H1 (cell line): ENCODE data around the gene HORMAD2. TPM values are rescaled to one million over a fixed set of nuclear protein-coding genes. Genes with fewer than 3 reads are reported as not detected.

Experiments used
- ASH2L ChIP-seq: fragments of 200-600, 300-600 bp; sonication (generic); IDR thresholded peaks from one replicate; pipeline ENCODE4 v1.7.1; 2017; ENCODE audit warnings: low read length
- CEBPB ChIP-seq: IDR thresholded peaks from 2 replicates; pipeline ENCODE4 v1.6.1; 2012; ENCODE audit warnings: low read depth, low read length
- KDM4A ChIP-seq: IDR thresholded peaks from one replicate; pipeline ENCODE4 v1.7.1; 2012; ENCODE audit warnings: low read depth, mild to moderate bottlenecking, moderate library complexity, low read length, inconsistent platforms; ENCODE audit not compliant: severe bottlenecking
- SP4 ChIP-seq: IDR thresholded peaks from 2 replicates; pipeline ENCODE4 v1.6.1; 2012; ENCODE audit warnings: low read length, inconsistent platforms
- TAF7 ChIP-seq: optimal IDR thresholded peaks from 2 replicates; pipeline ENCODE3; 2011; ENCODE audit warnings: low read depth, mild to moderate bottlenecking, inconsistent platforms, low read length, moderate library complexity, borderline replicate concordance
- TCF12 ChIP-seq: IDR thresholded peaks from 2 replicates; pipeline ENCODE4 v1.6.1; 2011; ENCODE audit warnings: low read depth, mild to moderate bottlenecking, low read length
- YY1 ChIP-seq: IDR thresholded peaks from 2 replicates; pipeline ENCODE4 v1.6.1; 2011; ENCODE audit warnings: low read depth, mild to moderate bottlenecking, low read length
- polyA plus RNA-seq, 7 experiments: library from polyadenylated mRNA; depleted of rRNA in 3 of 7; stranded (reverse) in 5 of 7; unstranded in 2 of 7; fragments of >200 nt in 5 of 7; fragments of 200-250 nt in 2 of 7; gene quantifications; 1 replicate in 5 of 7; 2 replicates in 1 of 7; 4 replicates in 1 of 7; pipeline versions ENCODE4 v1.2.1 to v1.2.3, GENCODE V29; 2011 to 2013; ENCODE audit warnings: missing spikeins in 2 of 7, mixed read lengths in 2 of 7
- total RNA-seq: library from RNA; stranded (reverse); fragmentation: NEBNext Ultra II Directional; extraction: Animal tissue kit (Norgen Biotek cat#: 25700); gene quantifications from 2 replicates; pipeline ENCODE4 v1.2.1, GENCODE V29; 2021

Gene HORMAD2
- total and polyA plus RNA-seq, 2 of the 8 experiments (the other 6 are each of a cell fraction or from before 2014, with no cell fraction given): 0.03 TPM; not detected in 1

DNA sequence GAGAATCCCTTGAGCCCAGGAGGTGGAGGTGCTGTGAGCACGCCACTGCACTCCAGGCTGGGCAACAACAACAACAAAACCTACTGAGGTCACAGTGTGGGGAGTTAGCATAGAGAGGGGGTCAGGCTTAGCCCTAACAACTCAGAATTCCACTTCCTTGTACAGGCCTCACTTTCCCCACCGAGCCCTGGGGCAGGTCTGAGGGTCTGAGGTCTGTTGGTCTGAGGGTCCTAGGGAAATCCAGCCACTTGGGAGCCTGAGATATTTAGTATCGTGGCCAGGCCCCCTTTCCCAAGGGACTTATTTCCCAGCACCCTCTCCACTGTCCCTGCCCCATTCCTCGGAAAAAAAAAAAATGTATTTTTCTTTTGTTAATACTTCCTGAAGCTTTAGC is 34.8 kb upstream of the HORMAD2 start (continued):
- TF ChIP-seq TAF7 (no peak), SP4 (no peak), YY1 (no peak), ASH2L (no peak), KDM4A (no peak), TCF12 (no peak), CEBPB (no peak)
- TF ChIP-seq, all 59 proteins: peak for 0
